Measurements from ENCODE around the gene GPR101.

The GPR101 gene

GRCh38 chrX:137032841-137033773 is 688 bp downstream of the GPR101 start:
- TF ChIP-seq CTCF (IDR thresholded peaks at IDR 0.05), result no peak

GRCh38 chrX:137032341-137032694 is 1.5 kb downstream of the GPR101 start:
- no peak for TF ChIP-seq CTCF (IDR thresholded peaks at IDR 0.05)

- TF ChIP-seq CTCF (IDR thresholded peaks at IDR 0.05), result no peak
Observed at GRCh38 chrX:137031517-137032340, 2.1 kb downstream of the GPR101 start.

- no peak for TF ChIP-seq CTCF (IDR thresholded peaks at IDR 0.05)
Observed at GRCh38 chrX:137031039-137031438, 2.8 kb downstream of the GPR101 start.

- no peak for TF ChIP-seq CTCF (IDR thresholded peaks at IDR 0.05)
Observed at GRCh38 chrX:137028699-137029098, 5.1 kb downstream of the GPR101 start.

GRCh38 chrX:137025930-137026329 is 7.9 kb downstream of the GPR101 start:
- TF ChIP-seq CTCF (IDR thresholded peaks at IDR 0.05), result no peak

- no peak for TF ChIP-seq CTCF (IDR thresholded peaks at IDR 0.05)
Observed at GRCh38 chrX:136999024-136999423, 34.8 kb downstream of the GPR101 start.
